Measurements from ENCODE around the gene MLXIP. TPM values are rescaled to one million over a fixed set of nuclear protein-coding genes. Genes with fewer than 3 reads are reported as not detected.

Gene MLXIP
- total and polyA plus RNA-seq, 2 of the 4 experiments (the other 2 are of a cell fraction) = 2.7 to 10.8 TPM

- H3K4me2 ChIP-seq (ENCODE audit: low read depth, low read length) = no peak overlapping the region
- H3K36me3 ChIP-seq (ENCODE audit: control insufficient read depth, insufficient read depth, low read length) = no peaks in the 10 kb centered on the region
- H3K56ac ChIP-seq (ENCODE audit: extremely low read depth, insufficient read depth, low read length) = no peak overlapping the region
- no peak for DNase-seq
- no peak overlapping the region for H2AK5ac ChIP-seq (ENCODE audit: low read depth, low read length)
- H2BK5ac ChIP-seq (ENCODE audit: low read depth, low read length, poor library complexity, severe bottlenecking) = no peak overlapping the region
- no peak overlapping the region for H2BK15ac ChIP-seq (ENCODE audit: low read depth, low read length)
- ChIA-PET POLR2A (ENCODE audit: unreplicated experiment) (no interaction called here), CTCF (no interaction called here)
- WGBS, 2 experiments (ENCODE audit: extremely low coverage in 2 of 2, insufficient read length in 1 of 2) = no CpG with 5 or more reads among the region's 11 CpGs
- no peak for ATAC-seq (ENCODE audit: low read depth)
- H3K27ac ChIP-seq (ENCODE audit: insufficient read depth, low read length) = no peak overlapping the region
- H3K79me1 ChIP-seq (ENCODE audit: low read depth in 1 of 2, low read length in 2 of 2) = no peaks in the 10 kb centered on the region
- no peak overlapping the region for H3K23ac ChIP-seq (ENCODE audit: low read depth, low read length)
- H4K91ac ChIP-seq (ENCODE audit: insufficient read depth, low read depth, low read length) = no peak overlapping the region
- no peaks in the 10 kb centered on the region for H3K9me3 ChIP-seq (ENCODE audit: control insufficient read depth, insufficient read depth, low read length)
- no peak overlapping the region for H2BK20ac ChIP-seq (ENCODE audit: low read depth, low read length)
- in situ Hi-C loops (cut with MboI; ENCODE audit: low sequenced_read_pairs) = no loop called here
- H4K20me1 ChIP-seq (ENCODE audit: insufficient read depth, low read length) = no peaks in the 10 kb centered on the region
- no TSS peak for BruUV-seq (replicated peaks)
- no peaks in the 10 kb centered on the region for H3K9me1 ChIP-seq (ENCODE audit: insufficient read depth, low read length)
- no peak overlapping the region for H2BK120ac ChIP-seq (ENCODE audit: low read depth, low read length)
- H2AFZ ChIP-seq (replicated peaks; ENCODE audit: low read length, poor library complexity) = no peak overlapping the region
- H3K9ac ChIP-seq (ENCODE audit: low read depth, low read length) = no peak overlapping the region
- no peak overlapping the region for H3K4ac ChIP-seq (ENCODE audit: low read depth, low read length)
- no peak for TF ChIP-seq ELK1 (IDR thresholded peaks at IDR 0.05; ENCODE audit: borderline replicate concordance, low read depth, low read length)
- no peak for TF ChIP-seq MAFK (IDR thresholded peaks at IDR 0.05; ENCODE audit: low read depth, low read length)
- TF ChIP-seq CEBPB (IDR thresholded peaks at IDR 0.05; ENCODE audit: low read depth, low read length) = no peak
- no peak for TF ChIP-seq FOS (IDR thresholded peaks at IDR 0.05; ENCODE audit: low read depth, low read length)
- TF ChIP-seq BHLHE40 (IDR thresholded peaks at IDR 0.05; ENCODE audit: low read depth, low read length) = no peak
- TF ChIP-seq USF2 (IDR thresholded peaks at IDR 0.05; ENCODE audit: low read depth, low read length) = no peak
- TF ChIP-seq RCOR1 (IDR thresholded peaks at IDR 0.05; ENCODE audit: insufficient replicate concordance, low read length) = no peak
- no peak for TF ChIP-seq SMC3 (IDR thresholded peaks at IDR 0.05; ENCODE audit: low read depth, low read length)
- no peak for TF ChIP-seq RAD21 (IDR thresholded peaks at IDR 0.05; ENCODE audit: low read length)
- TF ChIP-seq CHD1 (IDR thresholded peaks at IDR 0.05; ENCODE audit: low read depth, low read length) = no peak
- no peak for TF ChIP-seq CTCF (conservative IDR thresholded peaks at IDR 0.05; ENCODE audit: low read depth, low read length)
- TF ChIP-seq POLR2A (IDR thresholded peaks at IDR 0.05; ENCODE audit: low read depth, low read length) = no peak
- no peak for TF ChIP-seq MXI1 (IDR thresholded peaks at IDR 0.05; ENCODE audit: borderline replicate concordance, low read depth, low read length)
- TF ChIP-seq MAZ (IDR thresholded peaks at IDR 0.05; ENCODE audit: borderline replicate concordance, low read depth, low read length) = no peak
- TF ChIP-seq RFX5 (IDR thresholded peaks at IDR 0.05; ENCODE audit: low read depth, low read length) = no peak
- H3K4me1 ChIP-seq (ENCODE audit: control insufficient read depth, insufficient read depth, low read length) = no peaks in the 10 kb centered on the region
- H3K18ac ChIP-seq (ENCODE audit: low read depth, low read length) = no peak overlapping the region
- no peak overlapping the region for H4K8ac ChIP-seq (ENCODE audit: low read depth in 2 of 2, low read length in 2 of 2)
- no peak overlapping the region for H2AK9ac ChIP-seq (replicated peaks; ENCODE audit: low read depth, low read length, poor library complexity)
- peaks cover 7% of the 10 kb centered on the region for H3K27me3 ChIP-seq (ENCODE audit: control insufficient read depth, insufficient read depth, low read length)
- H3K14ac ChIP-seq (replicated peaks; ENCODE audit: low read depth, low read length) = no peak overlapping the region
- dilution Hi-C loops (cut with HindIII; ENCODE audit: low sequenced_read_pairs, unreplicated experiment) = no loop called here
- H4K5ac ChIP-seq (ENCODE audit: low read depth, low read length) = no peak overlapping the region
- intact Hi-C loops (cut with micrococcal nuclease) = no loop called here
- H3K4me3 ChIP-seq (ENCODE audit: insufficient read depth, low read depth, low read length) = no peak overlapping the region
Observed at GRCh38 chr12:122160761-122161160, 82.2 kb downstream of the MLXIP start.

Measured in IMR-90 (cell line).